Measurements from ENCODE around the gene FAM3C. TPM values are rescaled to one million over a fixed set of nuclear protein-coding genes. Genes with fewer than 3 reads are reported as not detected.

FAM3C gene
- total RNA-seq, 1 donor from 2014 or later: 38.6 TPM

DNA sequence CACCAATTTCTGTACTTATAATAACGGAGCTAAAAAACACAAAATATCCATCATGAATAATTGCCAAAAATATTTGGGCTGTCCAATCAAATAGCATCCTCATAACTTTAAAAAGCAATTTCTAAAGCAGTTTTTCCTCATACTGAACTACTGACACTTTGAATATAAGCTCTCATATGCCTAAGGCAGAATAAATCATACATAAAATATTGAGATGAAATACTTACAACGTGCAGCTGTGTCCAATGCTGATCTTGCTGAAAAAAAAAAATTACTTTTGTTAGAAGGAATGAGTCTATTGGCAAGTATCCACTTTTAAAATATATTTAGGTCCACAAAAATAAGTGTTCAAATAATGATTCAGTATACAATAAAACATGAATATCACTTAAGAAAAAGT, 24.2 kb downstream of the FAM3C start:
- Mint-ChIP-seq H3K9me3 (ENCODE audit: low read depth) (no peaks in the 10 kb centered on the region), H3K36me3 (ENCODE audit: low read depth) (peaks cover 10% of the 10 kb centered on the region), H3K4me1 (ENCODE audit: low read depth) (peaks cover 31% of the 10 kb centered on the region), H3K27ac (ENCODE audit: unreplicated experiment) (no peak overlapping the region), H3K4me3 (ENCODE audit: unreplicated experiment) (no peak overlapping the region), H3K27me3 (ENCODE audit: low read depth) (no peaks in the 10 kb centered on the region)
- TF ChIP-seq, protein P1, sequence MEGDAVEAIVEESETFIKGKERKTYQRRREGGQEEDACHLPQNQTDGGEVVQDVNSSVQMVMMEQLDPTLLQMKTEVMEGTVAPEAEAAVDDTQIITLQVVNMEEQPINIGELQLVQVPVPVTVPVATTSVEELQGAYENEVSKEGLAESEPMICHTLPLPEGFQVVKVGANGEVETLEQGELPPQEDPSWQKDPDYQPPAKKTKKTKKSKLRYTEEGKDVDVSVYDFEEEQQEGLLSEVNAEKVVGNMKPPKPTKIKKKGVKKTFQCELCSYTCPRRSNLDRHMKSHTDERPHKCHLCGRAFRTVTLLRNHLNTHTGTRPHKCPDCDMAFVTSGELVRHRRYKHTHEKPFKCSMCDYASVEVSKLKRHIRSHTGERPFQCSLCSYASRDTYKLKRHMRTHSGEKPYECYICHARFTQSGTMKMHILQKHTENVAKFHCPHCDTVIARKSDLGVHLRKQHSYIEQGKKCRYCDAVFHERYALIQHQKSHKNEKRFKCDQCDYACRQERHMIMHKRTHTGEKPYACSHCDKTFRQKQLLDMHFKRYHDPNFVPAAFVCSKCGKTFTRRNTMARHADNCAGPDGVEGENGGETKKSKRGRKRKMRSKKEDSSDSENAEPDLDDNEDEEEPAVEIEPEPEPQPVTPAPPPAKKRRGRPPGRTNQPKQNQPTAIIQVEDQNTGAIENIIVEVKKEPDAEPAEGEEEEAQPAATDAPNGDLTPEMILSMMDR (IDR thresholded peaks at IDR 0.05): no peak
- DNase-seq (ENCODE audit: low spot score): no peak

DNA sequence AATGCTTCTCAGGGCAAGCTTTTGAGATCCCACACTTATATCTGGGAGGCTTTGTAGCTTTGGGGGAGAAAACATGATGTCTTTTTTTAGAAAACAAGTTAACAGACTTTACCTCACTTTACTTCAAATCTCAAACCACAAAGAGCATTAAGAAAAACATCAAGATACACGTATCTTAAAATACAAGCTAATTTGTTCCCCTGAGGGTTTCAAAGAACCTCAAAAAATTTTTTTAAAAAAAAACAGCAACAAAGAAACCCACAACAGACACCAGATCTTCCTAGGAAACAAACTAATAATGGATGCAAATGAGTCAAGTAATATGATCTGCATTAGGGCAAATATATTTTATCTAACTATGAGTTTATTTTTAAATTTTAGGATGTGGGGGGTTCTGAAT, 24.7 kb downstream of the FAM3C start:
- no peaks in the 10 kb centered on the region for H3K27me3 Mint-ChIP-seq (ENCODE audit: low read depth)
- peaks cover 10% of the 10 kb centered on the region for H3K36me3 Mint-ChIP-seq (ENCODE audit: low read depth)
- H3K4me1 Mint-ChIP-seq (ENCODE audit: low read depth): peaks cover 31% of the 10 kb centered on the region
- TF ChIP-seq, protein P1 (IDR thresholded peaks at IDR 0.05): no peak
- H3K4me3 Mint-ChIP-seq (ENCODE audit: unreplicated experiment): no peak overlapping the region
- H3K27ac Mint-ChIP-seq (ENCODE audit: unreplicated experiment): no peak overlapping the region
- H3K9me3 Mint-ChIP-seq (ENCODE audit: low read depth): no peaks in the 10 kb centered on the region
- no peak for DNase-seq (ENCODE audit: low spot score)

DNA sequence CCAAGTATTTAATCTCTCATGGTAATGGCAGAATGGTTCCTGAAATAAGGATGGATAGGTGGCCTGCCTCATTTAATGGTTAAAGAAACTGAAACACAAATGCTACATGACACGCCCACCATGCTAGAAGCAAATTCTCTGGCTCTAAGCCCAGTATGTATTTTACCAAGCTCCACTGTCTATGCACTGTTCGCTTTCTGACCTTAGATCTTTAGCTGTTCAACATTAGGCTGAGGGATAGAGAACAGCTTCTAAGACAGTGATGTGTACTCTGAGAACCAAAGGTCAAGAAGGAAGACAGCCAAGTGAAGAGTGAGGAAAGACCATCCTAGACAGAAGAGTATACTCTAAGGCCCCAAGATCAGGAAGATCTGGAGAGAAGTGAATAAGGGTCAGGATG, 26.6 kb downstream of the FAM3C start:
- Mint-ChIP-seq H3K27me3 (ENCODE audit: low read depth) (no peaks in the 10 kb centered on the region), H3K9me3 (ENCODE audit: low read depth) (no peaks in the 10 kb centered on the region), H3K4me1 (ENCODE audit: low read depth) (peaks cover 31% of the 10 kb centered on the region), H3K27ac (ENCODE audit: unreplicated experiment) (peak overlapping the region; percentile 76), H3K4me3 (ENCODE audit: unreplicated experiment) (no peak overlapping the region), H3K36me3 (ENCODE audit: low read depth) (peaks cover 3% of the 10 kb centered on the region)
- TF ChIP-seq, protein P1 (IDR thresholded peaks at IDR 0.05): no peak
- no peak for DNase-seq (ENCODE audit: low spot score)

DNA sequence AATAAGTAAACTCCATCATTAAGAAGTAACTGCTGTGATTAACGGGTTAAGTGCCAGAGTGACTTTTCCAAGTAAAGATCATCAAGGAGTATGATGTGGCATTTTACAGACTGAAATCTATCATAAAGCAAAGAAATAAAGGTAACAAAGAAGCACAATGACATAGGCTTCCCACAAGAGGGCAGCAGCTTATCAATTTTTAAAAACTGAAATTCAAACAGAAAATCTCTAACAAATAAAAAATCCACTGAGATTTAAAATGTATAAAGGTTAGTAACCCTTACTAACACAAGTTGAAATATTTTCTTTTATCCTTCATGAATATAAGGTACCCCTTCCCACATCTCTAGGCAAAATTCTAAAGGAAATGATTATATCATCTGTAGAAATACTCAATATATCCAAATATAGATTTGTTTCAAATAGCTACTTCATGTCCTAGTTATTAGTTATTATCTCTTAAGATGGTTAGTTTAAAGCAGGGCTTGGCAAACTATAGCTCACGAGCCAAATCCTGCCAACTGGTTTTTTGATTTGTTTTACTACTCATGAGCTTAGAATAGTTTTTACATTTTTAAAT, 29.2 kb downstream of the FAM3C start:
- Mint-ChIP-seq H3K9me3 (ENCODE audit: low read depth) (no peaks in the 10 kb centered on the region), H3K27ac (ENCODE audit: unreplicated experiment) (no peak overlapping the region), H3K36me3 (ENCODE audit: low read depth) (peaks cover 5% of the 10 kb centered on the region), H3K27me3 (ENCODE audit: low read depth) (no peaks in the 10 kb centered on the region), H3K4me1 (ENCODE audit: low read depth) (peaks cover 19% of the 10 kb centered on the region), H3K4me3 (ENCODE audit: unreplicated experiment) (no peak overlapping the region)
- TF ChIP-seq, protein P1 (IDR thresholded peaks at IDR 0.05): peak; percentile 96
- no peak for DNase-seq (ENCODE audit: low spot score)

DNA sequence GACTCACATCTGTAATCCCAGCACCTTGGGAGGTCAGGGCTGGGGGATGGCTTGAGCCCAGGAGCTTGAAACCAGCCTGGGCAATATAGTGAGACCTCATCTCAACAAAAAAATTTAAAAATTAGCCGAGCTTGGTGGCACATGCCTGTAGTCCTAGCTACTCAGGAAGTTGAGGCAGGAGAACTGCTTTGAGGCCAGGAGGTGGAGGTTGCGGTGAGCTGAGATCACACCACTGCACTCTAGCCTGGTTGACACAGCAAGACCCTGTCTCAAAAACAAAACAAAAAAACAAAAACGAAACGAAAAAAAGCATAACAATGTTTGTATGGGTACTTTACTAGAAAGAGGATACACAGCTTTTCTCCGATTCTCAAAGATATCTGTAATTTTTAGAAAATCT, 35.5 kb downstream of the FAM3C start:
- H3K27ac Mint-ChIP-seq (ENCODE audit: unreplicated experiment): no peak overlapping the region
- H3K4me1 Mint-ChIP-seq (ENCODE audit: low read depth): no peaks in the 10 kb centered on the region
- no peak for DNase-seq (ENCODE audit: low spot score)
- TF ChIP-seq, protein P1 (IDR thresholded peaks at IDR 0.05): no peak
- H3K36me3 Mint-ChIP-seq (ENCODE audit: low read depth): peaks cover 18% of the 10 kb centered on the region
- no peaks in the 10 kb centered on the region for H3K27me3 Mint-ChIP-seq (ENCODE audit: low read depth)
- H3K9me3 Mint-ChIP-seq (ENCODE audit: low read depth): no peaks in the 10 kb centered on the region
- H3K4me3 Mint-ChIP-seq (ENCODE audit: unreplicated experiment): no peak overlapping the region

Measured in chondrocyte (in vitro differentiated cells).